PC-3 (cell line): ENCODE data around the gene SPRN.

ENCODE experiments used
- EZH2 ChIP-seq: fragments of 300-600 bp; sonication (generic); IDR thresholded peaks from one replicate; pipeline ENCODE4 v1.6.1; 2017; ENCODE audit warnings: antibody characterized with exemption, mild to moderate bottlenecking, low read length; ENCODE audit not compliant: unreplicated experiment
- EZH2phosphoT487 ChIP-seq: fragments of 300-600 bp; sonication (generic); IDR thresholded peaks from 2 replicates; pipeline ENCODE4 v1.6.1; 2018; ENCODE audit warnings: mild to moderate bottlenecking, antibody characterized with exemption, low read length, borderline replicate concordance
- TF ChIP-seq, protein P1 (sequence below): fragments of 300-600 bp; sonication (generic); conservative IDR thresholded peaks from 2 replicates; pipeline ENCODE4 v1.5.1; 2017; ENCODE audit warnings: antibody characterized with exemption, low read depth, mild to moderate bottlenecking, low read length

DNA sequence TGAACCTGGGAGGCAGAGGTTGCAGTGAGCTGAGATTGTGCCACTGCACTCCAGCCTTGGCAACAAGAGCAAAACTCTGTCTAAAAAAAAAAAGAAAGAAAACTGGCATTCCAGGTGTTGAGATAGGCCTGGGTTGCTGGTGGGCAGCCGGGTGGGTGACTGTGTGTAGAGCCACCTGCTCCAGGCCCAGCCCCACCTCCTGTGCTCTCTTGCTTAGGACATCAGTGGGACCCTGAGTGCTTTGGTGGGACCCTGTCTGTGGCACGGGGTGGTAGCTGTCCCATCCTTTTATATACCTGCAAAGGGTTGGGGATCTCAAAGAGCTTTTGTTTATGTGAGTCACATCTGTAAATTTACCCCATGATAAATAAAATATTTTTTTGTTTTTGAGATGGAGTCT is 39.2 kb downstream of the SPRN start:
- TF ChIP-seq, protein P1, sequence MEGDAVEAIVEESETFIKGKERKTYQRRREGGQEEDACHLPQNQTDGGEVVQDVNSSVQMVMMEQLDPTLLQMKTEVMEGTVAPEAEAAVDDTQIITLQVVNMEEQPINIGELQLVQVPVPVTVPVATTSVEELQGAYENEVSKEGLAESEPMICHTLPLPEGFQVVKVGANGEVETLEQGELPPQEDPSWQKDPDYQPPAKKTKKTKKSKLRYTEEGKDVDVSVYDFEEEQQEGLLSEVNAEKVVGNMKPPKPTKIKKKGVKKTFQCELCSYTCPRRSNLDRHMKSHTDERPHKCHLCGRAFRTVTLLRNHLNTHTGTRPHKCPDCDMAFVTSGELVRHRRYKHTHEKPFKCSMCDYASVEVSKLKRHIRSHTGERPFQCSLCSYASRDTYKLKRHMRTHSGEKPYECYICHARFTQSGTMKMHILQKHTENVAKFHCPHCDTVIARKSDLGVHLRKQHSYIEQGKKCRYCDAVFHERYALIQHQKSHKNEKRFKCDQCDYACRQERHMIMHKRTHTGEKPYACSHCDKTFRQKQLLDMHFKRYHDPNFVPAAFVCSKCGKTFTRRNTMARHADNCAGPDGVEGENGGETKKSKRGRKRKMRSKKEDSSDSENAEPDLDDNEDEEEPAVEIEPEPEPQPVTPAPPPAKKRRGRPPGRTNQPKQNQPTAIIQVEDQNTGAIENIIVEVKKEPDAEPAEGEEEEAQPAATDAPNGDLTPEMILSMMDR, result no peak
- TF ChIP-seq EZH2 (no peak), EZH2phosphoT487 (no peak)
